GM23248 (cell line): Measurements from ENCODE around the gene ACKR3. TPM values are rescaled to one million over a fixed set of nuclear protein-coding genes. Genes with fewer than 3 reads are reported as not detected.

ENCODE experiments used
- DNase-seq: peaks from one replicate; pipeline ENCODE4 v3.0.0-alpha.2; 2015
- H2AFZ ChIP-seq: fragments of 200-600 bp; sonication (generic); 2 replicates; pipeline ENCODE4 v1.6.1; 2016; ENCODE audit warnings: antibody characterized with exemption
- H3F3A ChIP-seq: fragments of 200-600 bp; sonication (generic); 2 replicates; pipeline ENCODE4 v1.6.1; 2016; ENCODE audit warnings: mild to moderate bottlenecking, antibody characterized with exemption, mixed run types; ENCODE audit not compliant: insufficient read depth
- H3K27ac ChIP-seq: fragments of 200-600 bp; sonication (generic); 2 replicates; pipeline ENCODE4 v1.5.1; 2016; ENCODE audit warnings: mild to moderate bottlenecking
- H3K27me3 ChIP-seq: fragments of 200-600 bp; sonication (generic); replicated peaks from 2 replicates; pipeline ENCODE4 v1.6.1; 2016; ENCODE audit warnings: mild to moderate bottlenecking; ENCODE audit not compliant: insufficient read depth
- H3K36me3 ChIP-seq: fragments of 200-600 bp; sonication (generic); 2 replicates; pipeline ENCODE4 v1.6.1; 2016; ENCODE audit warnings: low read depth, mild to moderate bottlenecking
- H3K4me1 ChIP-seq: fragments of 200-600 bp; sonication (generic); 2 replicates; pipeline ENCODE4 v1.6.1; 2016; ENCODE audit warnings: mild to moderate bottlenecking; ENCODE audit not compliant: insufficient read depth
- H3K4me2 ChIP-seq: fragments of 200-600 bp; sonication (generic); one replicate; pipeline ENCODE4 v1.6.1; 2016; ENCODE audit warnings: mild to moderate bottlenecking; ENCODE audit not compliant: unreplicated experiment
- H3K4me3 ChIP-seq: fragments of 200-600 bp; sonication (generic); 2 replicates; pipeline ENCODE4 v1.5.1; 2016; ENCODE audit warnings: mild to moderate bottlenecking
- H3K79me2 ChIP-seq: fragments of 200-600 bp; sonication (generic); 2 replicates; pipeline ENCODE4 v1.6.1; 2016; ENCODE audit warnings: mild to moderate bottlenecking; ENCODE audit not compliant: insufficient read depth
- H3K9ac ChIP-seq: fragments of 200-600 bp; sonication (generic); 2 replicates; pipeline ENCODE4 v1.6.1; 2016; ENCODE audit warnings: mild to moderate bottlenecking
- H3K9me2 ChIP-seq: fragments of 200-600 bp; sonication (generic); 2 replicates; pipeline ENCODE4 v1.6.1; 2016; ENCODE audit warnings: mixed run types, mild to moderate bottlenecking, moderate library complexity; ENCODE audit not compliant: insufficient read depth
- H3K9me3 ChIP-seq: fragments of 200-600 bp; sonication (generic); one replicate; pipeline ENCODE4 v1.6.1; 2017; ENCODE audit warnings: low read depth
- H4K20me1 ChIP-seq: fragments of 200-600 bp; sonication (generic); 2 replicates; pipeline ENCODE4 v1.6.0; 2016; ENCODE audit not compliant: insufficient read depth
- EZH2 ChIP-seq: fragments of 200-600 bp; sonication (generic); IDR thresholded peaks from 2 replicates; pipeline ENCODE4 v1.6.1; 2018; ENCODE audit warnings: antibody characterized with exemption, mild to moderate bottlenecking; ENCODE audit not compliant: insufficient read depth, poor library complexity, severe bottlenecking
- EZH2phosphoT487 ChIP-seq: fragments of 200-600 bp; sonication (generic); IDR thresholded peaks from 2 replicates; pipeline ENCODE4 v1.6.1; 2018; ENCODE audit warnings: antibody characterized with exemption, moderate library complexity, mild to moderate bottlenecking, low read depth; ENCODE audit not compliant: insufficient read depth
- WGBS, 2 experiments: methylation state at CpG; one replicate each; pipeline ENCODE4 v1.1.6; 2015 to 2017; ENCODE audit warnings: low lambda C conversion rate in 2 of 2, low coverage in 1 of 2; ENCODE audit errors: missing lambda C conversion rate in 2 of 2; 5-methylcytosine and 5-hydroxymethylcytosine counted together
- in situ Hi-C: fragments of 300-500 bp; cut with MboI; formaldehyde crosslinking; loops from 2 replicates; pipeline ENCODE4 v1.15.0; 2020
- polyA plus RNA-seq: library from polyadenylated mRNA; unstranded; fragments of >200 nt; fragmentation: Nextera tagmentation; extraction: Ambion mirVana; gene quantifications from 2 replicates; pipeline ENCODE4 v1.2.1, GENCODE V29; 2016
- total RNA-seq: library from RNA; depleted of rRNA; stranded (reverse); fragments of >200 nt; shearing (Covaris generic); gene quantifications from 2 replicates; pipeline ENCODE4 v1.2.3, GENCODE V29; 2014

Gene ACKR3
- total and polyA plus RNA-seq, 2 experiments from 2014 or later, result 6.1 to 8.5 TPM

GRCh38 chr2:236561874-236562273 is 7.8 kb upstream of the ACKR3 start:
- 66 to 73% methylated on average over 3 of the region's 3 CpGs for WGBS, 2 experiments
- in situ Hi-C loops, result no loop called here

GRCh38 chr2:236562434-236562833 is 7.2 kb upstream of the ACKR3 start:
- H3F3A ChIP-seq, result no peaks in the 10 kb centered on the region
- 48 to 53% methylated on average over 5 of the region's 5 CpGs for WGBS, 2 experiments
- TF ChIP-seq EZH2phosphoT487, result no peak
- no peak for TF ChIP-seq EZH2
- DNase-seq, result no peak
- peaks cover 5% of the 10 kb centered on the region; the same call in 1 of the 2 replicates for H3K9me2 ChIP-seq
- peaks cover 30% of the 10 kb centered on the region for H3K27me3 ChIP-seq
- H3K4me1 ChIP-seq, result no peaks in the 10 kb centered on the region
- H3K4me2 ChIP-seq, result no peak overlapping the region
- H3K9me3 ChIP-seq, result no peaks in the 10 kb centered on the region
- H3K27ac ChIP-seq, result no peak overlapping the region
- no peaks in the 10 kb centered on the region for H3K79me2 ChIP-seq
- H3K36me3 ChIP-seq, result no peaks in the 10 kb centered on the region
- H4K20me1 ChIP-seq, result no peaks in the 10 kb centered on the region
- no peak overlapping the region for H2AFZ ChIP-seq
- H3K9ac ChIP-seq, result no peak overlapping the region
- in situ Hi-C loops, result no loop called here
- H3K4me3 ChIP-seq, result no peak overlapping the region

More at GRCh38 chr2:236561874-236562273, 7.8 kb upstream of the ACKR3 start:
- H3K4me1 ChIP-seq, result no peaks in the 10 kb centered on the region
- no peaks in the 10 kb centered on the region for H3K79me2 ChIP-seq
- H3K9ac ChIP-seq, result no peak overlapping the region
- TF ChIP-seq EZH2phosphoT487 (no peak), EZH2 (no peak)
- no peak overlapping the region for H3K27ac ChIP-seq
- H3K36me3 ChIP-seq, result no peaks in the 10 kb centered on the region
- no peak overlapping the region for H3K4me2 ChIP-seq
- no peak overlapping the region for H3K4me3 ChIP-seq
- H3K9me3 ChIP-seq, result no peaks in the 10 kb centered on the region
- H4K20me1 ChIP-seq, result no peaks in the 10 kb centered on the region
- peaks cover 5% of the 10 kb centered on the region; the same call in 1 of the 2 replicates for H3K9me2 ChIP-seq
- DNase-seq, result no peak
- H3F3A ChIP-seq, result no peaks in the 10 kb centered on the region
- H2AFZ ChIP-seq, result no peak overlapping the region
- H3K27me3 ChIP-seq, result peaks cover 24% of the 10 kb centered on the region

GRCh38 chr2:236563953-236564352 is 5.7 kb upstream of the ACKR3 start:
- in situ Hi-C loops, result no loop called here
- WGBS, 2 experiments, result 71 to 81% methylated on average over 4 of the region's 4 CpGs
- Histone ChIP-seq H4K20me1 (no peaks in the 10 kb centered on the region), H3K27me3 (peaks cover 37% of the 10 kb centered on the region), H3K27ac (no peak overlapping the region), H3K9me2 (peaks cover 5% of the 10 kb centered on the region; the same call in 1 of the 2 replicates), H3K36me3 (no peaks in the 10 kb centered on the region), H3K4me3 (no peak overlapping the region), H3K9ac (no peak overlapping the region), H3F3A (0 out of 2 replicates have a peak, but pooled peaks cover 5% of the 10 kb centered on the region), H3K79me2 (no peaks in the 10 kb centered on the region), H3K4me2 (no peak overlapping the region), H3K4me1 (no peaks in the 10 kb centered on the region), H2AFZ (no peak overlapping the region), H3K9me3 (no peaks in the 10 kb centered on the region)
- DNase-seq, result no peak
- no peak for TF ChIP-seq EZH2
- TF ChIP-seq EZH2phosphoT487, result no peak

GRCh38 chr2:236565212-236565611 is 4.4 kb upstream of the ACKR3 start:
- TF ChIP-seq EZH2phosphoT487 (no peak), EZH2 (no peak)
- no peak for DNase-seq
- no peaks in the 10 kb centered on the region for H3K79me2 ChIP-seq
- no peak overlapping the region for H3K4me2 ChIP-seq
- no peaks in the 10 kb centered on the region for H3K9me2 ChIP-seq
- no peaks in the 10 kb centered on the region for H3K9me3 ChIP-seq
- 52 to 61% methylated on average over 3 of the region's 3 CpGs for WGBS, 2 experiments
- H3F3A ChIP-seq, result peaks cover 12% of the 10 kb centered on the region; the same call in 1 of the 2 replicates
- in situ Hi-C loops, result no loop called here
- no peaks in the 10 kb centered on the region for H4K20me1 ChIP-seq
- H3K4me3 ChIP-seq, result no peak overlapping the region
- no peaks in the 10 kb centered on the region for H3K36me3 ChIP-seq
- H3K27me3 ChIP-seq, result peaks cover 49% of the 10 kb centered on the region
- no peak overlapping the region for H3K9ac ChIP-seq
- peaks cover 4% of the 10 kb centered on the region; the same call in 1 of the 2 replicates for H3K4me1 ChIP-seq
- no peak overlapping the region for H3K27ac ChIP-seq
- H2AFZ ChIP-seq, result no peak overlapping the region

- Histone ChIP-seq H3K36me3 (no peaks in the 10 kb centered on the region), H3F3A (peaks cover 12% of the 10 kb centered on the region; the same call in 1 of the 2 replicates), H3K27ac (no peak overlapping the region), H3K4me3 (no peak overlapping the region), H3K27me3 (peaks cover 55% of the 10 kb centered on the region), H3K9me3 (no peaks in the 10 kb centered on the region), H4K20me1 (no peaks in the 10 kb centered on the region), H3K9ac (no peak overlapping the region), H2AFZ (no peak overlapping the region), H3K4me2 (no peak overlapping the region), H3K4me1 (peaks cover 4% of the 10 kb centered on the region; the same call in 1 of the 2 replicates), H3K79me2 (no peaks in the 10 kb centered on the region), H3K9me2 (no peaks in the 10 kb centered on the region)
- no peak for DNase-seq
- in situ Hi-C loops, result no loop called here
- TF ChIP-seq EZH2 (no peak), EZH2phosphoT487 (no peak)
- 86 to 88% methylated on average over 17 of the region's 17 CpGs for WGBS, 2 experiments
These were observed 3.7 kb upstream of the ACKR3 start for GRCh38 chr2:236565879-236566402.
